Esophagus squamous epithelium (tissue), 4 donors: ENCODE measurements around the gene ACTL10.

Experiments
- CTCF ChIP-seq, 6 experiments: fragments of 450-650 bp in 4 of 6; fragments of 200-600 bp in 2 of 6; sonication (generic) in 2 of 6; IDR thresholded peaks; one replicate each; pipeline ENCODE4 v1.5.1; 2016 to 2019; ENCODE audit warnings: antibody characterized with exemption in 6 of 6, mild to moderate bottlenecking in 4 of 6, moderate library complexity in 4 of 6
- POLR2A ChIP-seq, 4 donors: fragments of 450-650 bp; IDR thresholded peaks; one replicate each; pipeline ENCODE4 v1.6.1; 2017; ENCODE audit warnings: antibody characterized with exemption in 4 of 4, mild to moderate bottlenecking in 4 of 4, moderate library complexity in 3 of 4

DNA sequence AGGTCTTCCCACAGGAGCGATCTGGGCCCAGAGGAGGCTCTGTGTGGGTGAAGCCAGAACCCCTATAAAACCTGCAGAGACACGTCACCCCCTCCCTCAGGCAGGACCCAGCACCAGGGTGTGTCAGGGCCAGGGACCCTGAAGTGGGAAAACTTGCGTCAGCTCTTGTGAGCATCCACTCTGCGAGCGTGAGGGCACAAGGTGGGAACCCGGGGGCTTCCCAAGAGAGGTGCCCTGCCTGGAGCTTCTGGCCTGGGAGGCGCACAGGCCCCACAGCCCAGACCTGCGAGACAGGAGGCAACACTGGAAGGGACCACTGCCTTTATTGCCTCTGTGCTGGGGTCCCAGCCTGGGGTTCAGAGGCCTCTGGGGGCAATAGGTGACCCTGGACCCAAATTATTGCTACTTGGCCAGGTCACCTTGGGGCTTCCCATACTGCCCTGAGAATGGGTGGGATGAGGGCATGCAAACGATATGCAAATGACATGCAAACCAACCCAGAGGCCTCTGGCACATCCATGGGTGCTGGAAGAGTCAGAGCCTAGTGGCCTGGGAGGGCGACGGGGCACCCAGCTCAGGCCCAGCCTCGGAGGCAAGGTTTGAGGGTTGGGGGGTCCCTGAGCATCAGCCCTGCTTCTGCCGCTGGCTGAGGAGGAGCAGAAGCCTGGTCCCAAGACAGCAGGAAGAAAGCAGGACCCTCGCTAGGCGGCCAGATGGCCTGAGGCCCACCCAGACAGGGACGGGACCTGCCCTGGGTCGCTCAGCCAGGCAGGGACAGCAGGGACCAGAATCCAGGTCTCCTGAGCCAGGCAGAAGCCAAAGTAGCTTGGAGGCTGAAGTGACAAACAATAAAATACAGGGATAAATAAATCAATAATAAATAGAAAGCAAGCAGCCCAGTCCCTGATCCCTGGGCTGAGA lies 9.7 kb upstream of the ACTL10 start:
- no peak for TF ChIP-seq CTCF (IDR thresholded peaks at IDR 0.05)
- no peak for TF ChIP-seq POLR2A (IDR thresholded peaks at IDR 0.05)
